GM08714 (cell line): Measurements from ENCODE around the gene LPA.
"Not testable (repeated sequence)": the region's sequence is repeated elsewhere in the genome, so short reads cannot be mapped to it uniquely, and the experiment has no call there.

Experiments
- H3K4me3 ChIP-seq: fragments of 200-500 bp; sonication (Bioruptor generic); 2 replicates; pipeline ENCODE4 v1.5.1; 2014; ENCODE audit warnings: mild to moderate bottlenecking, low read length, inconsistent platforms
- ZNF274 ChIP-seq: IDR thresholded peaks from 2 replicates; pipeline ENCODE4 v1.6.1; 2012; ENCODE audit warnings: mild to moderate bottlenecking, low read depth, low read length

LPA gene

DNA sequence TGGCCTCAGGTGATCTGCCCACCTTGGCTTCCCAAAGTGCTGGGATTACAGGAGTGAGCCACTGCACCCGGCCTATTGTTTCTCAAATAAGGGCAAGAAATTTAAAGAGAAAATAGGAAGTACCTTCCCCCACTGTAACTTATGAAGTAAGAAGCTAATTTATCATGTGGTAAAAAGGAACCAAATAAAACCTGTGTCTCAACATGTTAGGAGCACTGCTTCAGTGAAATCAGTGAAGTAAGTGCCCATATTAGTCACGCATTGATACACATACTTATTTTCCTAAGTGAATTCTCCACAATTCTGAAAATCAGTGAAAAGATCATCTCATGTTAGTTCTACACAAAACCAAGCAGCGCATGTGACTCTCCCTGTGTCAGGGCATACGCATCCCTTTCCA lies 14.2 kb upstream of the LPA start:
- no peak overlapping the region for H3K4me3 ChIP-seq
- TF ChIP-seq ZNF274, result no peak

GRCh38 chr6:160676418-160676817 lies 12.3 kb upstream of the LPA start:
- H3K4me3 ChIP-seq, result not testable (repeated sequence)

- TF ChIP-seq ZNF274, result no peak
- H3K4me3 ChIP-seq, result no peak overlapping the region
These were observed 4.5 kb upstream of the LPA start for GRCh38 chr6:160668589-160668988.

- no peak for TF ChIP-seq ZNF274
- no peak overlapping the region for H3K4me3 ChIP-seq
These were observed 3.8 kb upstream of the LPA start for GRCh38 chr6:160667639-160668481.

- no peak overlapping the region for H3K4me3 ChIP-seq
- TF ChIP-seq ZNF274, result no peak
These were observed 1.2 kb downstream of the LPA start for GRCh38 chr6:160662842-160663241.

GRCh38 chr6:160662429-160662828 lies 1.6 kb downstream of the LPA start:
- H3K4me3 ChIP-seq, result no peak overlapping the region
- no peak for TF ChIP-seq ZNF274

DNA sequence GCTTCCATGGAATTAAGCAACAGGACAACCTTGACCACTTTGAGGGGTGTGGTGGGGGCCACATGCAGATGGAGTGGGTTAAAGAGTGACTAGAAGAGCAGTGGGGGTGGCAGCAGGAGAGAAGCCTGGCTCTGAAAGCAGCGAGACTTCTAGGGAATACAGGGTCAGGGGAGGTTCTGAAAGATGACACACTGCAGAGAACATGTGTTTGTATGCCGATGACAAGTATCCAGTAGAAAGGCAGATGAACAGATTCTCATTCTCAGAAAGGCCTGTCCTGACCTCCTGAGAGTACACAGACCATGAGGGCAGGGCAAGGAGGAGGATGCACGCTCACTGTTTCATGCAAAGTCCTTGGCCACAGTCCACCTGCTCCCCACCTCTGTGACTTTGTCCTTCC lies 2.9 kb downstream of the LPA start:
- no peak overlapping the region for H3K4me3 ChIP-seq
- no peak for TF ChIP-seq ZNF274

DNA sequence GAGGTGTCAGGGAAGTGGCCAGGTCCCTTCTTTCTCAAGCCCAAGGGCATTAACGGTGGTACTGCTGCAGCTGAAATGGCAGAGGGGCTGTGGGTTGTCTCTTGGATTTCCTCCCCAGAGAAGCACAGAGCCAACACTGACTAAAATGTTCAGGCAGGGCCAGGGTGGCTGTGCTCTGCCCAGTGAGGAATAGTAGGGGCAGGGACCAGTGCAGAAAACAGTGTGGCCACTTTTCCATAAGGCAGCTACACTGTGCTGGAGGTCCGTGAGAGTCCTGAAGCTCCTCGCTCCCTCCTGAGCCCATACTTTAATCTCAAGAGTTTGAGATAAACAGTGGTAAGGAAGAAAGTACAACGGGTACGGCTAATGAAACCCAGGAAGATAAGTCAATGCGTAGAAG lies 4.5 kb downstream of the LPA start:
- H3K4me3 ChIP-seq, result no peak overlapping the region
- no peak for TF ChIP-seq ZNF274

DNA sequence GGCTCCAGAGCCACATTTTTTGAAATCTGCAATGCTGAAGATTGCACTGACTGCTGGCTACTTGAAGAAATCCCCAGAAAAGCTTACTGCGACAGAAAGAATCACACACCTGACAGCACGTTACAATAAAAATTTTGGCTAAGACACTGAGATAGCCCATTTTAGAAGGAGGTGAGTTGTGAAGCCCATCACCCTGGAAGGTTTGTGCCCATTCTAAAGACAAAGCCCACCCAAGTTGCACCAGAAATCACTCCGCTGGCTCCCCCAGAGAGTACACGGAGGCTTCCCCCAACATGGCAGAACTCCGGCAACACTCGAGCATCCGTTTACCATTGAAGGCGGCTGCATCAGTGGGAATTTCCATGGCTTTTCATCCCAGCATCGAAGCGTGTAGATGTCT lies 29.4 kb downstream of the LPA start:
- H3K4me3 ChIP-seq, result no peak overlapping the region
- TF ChIP-seq ZNF274, result no peak

DNA sequence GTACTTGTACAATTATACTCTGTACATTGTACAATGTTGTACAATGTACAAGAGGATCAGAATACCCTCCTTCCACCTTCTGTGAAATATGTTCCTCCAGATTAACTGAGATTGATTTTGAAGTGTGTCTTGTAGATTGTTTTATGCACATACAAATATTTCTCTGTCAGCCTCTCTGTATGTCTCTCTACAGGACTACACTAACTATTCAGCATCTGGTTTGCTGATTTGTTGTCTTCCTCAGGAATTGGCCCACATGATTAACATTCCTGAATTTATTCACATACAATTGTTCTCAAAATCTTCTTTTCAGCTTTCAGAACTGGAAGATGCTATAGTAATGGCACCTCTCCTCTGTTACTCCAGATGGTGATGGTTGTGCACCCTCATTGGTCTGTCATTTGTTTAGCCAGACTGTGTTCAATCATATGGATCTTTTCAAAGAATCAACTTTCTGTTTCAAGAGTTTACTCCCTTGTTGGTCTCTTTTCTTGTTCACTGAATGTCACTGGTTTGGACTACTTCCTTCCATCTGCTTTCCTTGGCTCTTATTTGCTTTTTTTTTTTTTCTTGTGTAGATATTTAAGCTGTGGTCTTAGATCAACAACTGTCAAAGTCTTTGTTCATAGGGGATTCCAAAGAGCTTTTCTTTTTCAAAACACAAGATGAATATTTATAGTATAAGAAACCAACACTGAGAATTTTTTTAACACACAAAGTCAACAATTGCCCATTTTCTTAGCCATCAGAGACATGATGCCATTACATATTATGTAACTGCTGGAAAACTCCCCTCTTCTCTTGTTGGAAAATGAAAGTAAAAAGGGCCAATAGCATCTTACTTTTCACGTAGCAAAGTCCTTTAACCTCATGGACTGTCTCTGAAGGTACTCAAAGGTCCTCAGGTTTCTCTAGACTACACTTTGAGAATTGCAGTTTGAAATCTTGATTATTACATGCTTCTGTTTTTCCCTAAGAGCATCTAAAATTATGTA lies 67.9 kb downstream of the LPA start:
- TF ChIP-seq ZNF274, result no peak
- no peak overlapping the region for H3K4me3 ChIP-seq

DNA sequence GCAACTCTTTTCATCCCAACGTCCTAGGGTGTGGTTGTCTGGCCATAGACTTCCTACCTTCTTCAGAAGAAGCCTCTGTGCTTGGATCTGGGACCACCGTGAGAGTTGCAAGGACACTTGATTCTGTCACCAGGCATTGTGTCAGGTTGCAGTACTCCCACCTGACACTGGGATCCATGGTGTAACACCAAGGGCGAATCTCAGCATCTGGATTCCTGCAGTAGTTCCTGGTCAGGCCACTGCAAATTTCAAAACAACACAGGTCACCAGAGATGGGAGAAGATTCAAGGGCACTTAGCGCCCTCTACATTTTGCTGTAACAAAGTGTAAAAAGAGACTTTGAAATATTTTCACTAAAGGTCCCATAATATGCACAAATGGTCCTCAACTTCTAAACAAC lies 68.8 kb downstream of the LPA start:
- H3K4me3 ChIP-seq, result not testable (repeated sequence)

GRCh38 chr6:160586374-160586773 lies 77.7 kb downstream of the LPA start:
- no peak overlapping the region for H3K4me3 ChIP-seq
- TF ChIP-seq ZNF274, result no peak

DNA sequence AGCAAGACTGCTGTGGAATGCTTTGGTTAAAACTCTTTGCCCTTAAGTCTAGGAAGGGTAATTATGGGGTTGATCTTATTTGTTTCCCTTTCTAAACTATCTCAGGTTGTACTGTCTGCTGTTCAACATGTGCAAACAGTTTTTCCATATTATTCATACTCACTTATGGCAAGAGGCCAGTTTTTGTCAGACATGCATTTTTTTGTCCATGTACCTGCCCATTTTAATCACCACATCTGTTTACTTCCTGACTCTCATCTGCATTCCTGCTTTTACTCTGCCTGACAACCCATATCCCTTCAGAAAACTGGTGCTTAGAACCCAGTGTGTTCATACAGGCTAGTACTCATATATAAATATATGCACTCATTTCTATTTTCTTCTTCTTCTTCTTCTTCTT lies 80.3 kb downstream of the LPA start:
- TF ChIP-seq ZNF274, result no peak
- H3K4me3 ChIP-seq, result no peak overlapping the region

DNA sequence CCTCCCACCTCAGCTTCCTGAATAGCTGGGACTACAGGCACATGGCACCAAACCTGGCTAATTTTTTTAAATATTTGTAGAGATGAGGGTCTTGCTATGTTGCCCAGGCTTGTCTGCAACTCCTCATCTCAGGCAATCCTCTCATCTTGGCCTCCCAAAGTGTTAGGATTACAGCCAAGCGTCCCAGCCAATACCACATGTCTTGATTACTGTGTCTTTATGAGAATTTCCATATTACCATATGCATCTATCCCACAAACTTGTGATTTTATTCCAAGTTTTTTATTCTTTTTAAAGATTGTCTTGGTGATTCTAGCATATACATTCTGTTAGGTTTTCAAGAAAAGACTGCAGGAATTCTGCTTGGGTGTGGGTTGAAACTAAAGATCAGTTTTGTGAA lies 82.7 kb downstream of the LPA start:
- no peak overlapping the region for H3K4me3 ChIP-seq
- TF ChIP-seq ZNF274, result no peak

DNA sequence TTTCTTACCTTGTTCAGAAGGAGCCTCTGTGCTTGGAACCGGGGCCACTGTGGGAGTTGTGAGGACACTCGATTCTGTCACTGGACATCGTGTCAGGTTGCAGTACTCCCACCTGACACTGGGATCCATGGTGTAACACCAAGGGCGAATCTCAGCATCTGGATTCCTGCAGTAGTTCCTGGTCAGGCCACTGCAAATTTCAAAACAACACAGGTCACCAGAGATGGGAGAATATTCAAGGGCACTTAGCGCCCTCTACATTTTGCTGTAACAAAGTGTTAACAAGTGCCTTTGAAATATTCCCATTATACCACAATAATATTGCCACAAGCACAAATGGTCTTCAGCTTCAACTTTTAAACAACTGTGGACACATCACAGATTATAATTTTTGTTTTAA lies 85.6 kb downstream of the LPA start:
- not testable (repeated sequence) for H3K4me3 ChIP-seq
